ENCODE measurements around the gene EYA2.

DNA sequence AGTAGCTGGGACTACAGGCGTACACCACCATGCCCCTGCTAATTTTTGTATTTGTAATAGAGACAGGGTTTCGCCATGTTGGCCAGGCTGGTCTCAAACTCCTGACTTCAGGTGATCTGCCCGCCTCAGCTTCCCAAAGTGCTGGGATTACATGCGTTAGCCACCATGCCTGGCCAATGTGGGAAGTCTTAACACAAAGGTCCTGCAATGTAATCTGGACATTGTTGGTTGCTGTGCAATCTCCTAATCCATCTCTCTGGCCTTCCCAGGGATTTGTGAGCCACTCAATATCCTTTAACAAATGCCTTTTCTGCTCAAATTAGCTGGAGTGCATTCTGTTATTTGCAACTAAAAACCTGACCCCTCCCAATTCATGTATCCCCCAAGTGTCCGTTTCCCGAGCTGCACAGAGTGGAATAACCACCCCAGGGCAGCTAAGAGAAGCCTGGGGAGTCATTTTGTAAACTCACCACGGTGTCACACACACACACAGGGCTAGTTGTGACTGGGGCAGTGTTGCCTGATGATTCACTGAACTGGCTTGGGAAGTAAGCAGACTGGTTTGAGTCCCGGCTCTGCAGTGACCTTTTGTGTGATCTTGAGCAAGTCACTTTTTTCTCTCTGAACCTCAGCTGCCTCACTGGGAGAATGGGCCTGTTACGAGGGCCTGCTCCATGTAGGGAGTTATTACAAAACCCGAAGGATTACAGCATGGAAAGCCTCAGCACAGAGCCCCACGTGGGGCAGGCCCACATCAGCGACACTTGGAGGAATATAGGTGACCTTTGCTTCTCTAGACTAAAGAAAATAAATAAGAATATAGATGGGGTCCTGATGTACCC lies 309.6 kb downstream of the EYA2 start:
- no peak for TF ChIP-seq L3MBTL2 (conservative IDR thresholded peaks at IDR 0.05)
- TF ChIP-seq FOXK2 (IDR thresholded peaks at IDR 0.05), result no peak
- no peak for TF ChIP-seq SUZ12 (IDR thresholded peaks at IDR 0.05)

All from HEK293T (cell line).